Activated CD4-positive, alpha-beta T cell treated with anti-CD3 and anti-CD28 coated beads, Interleukin-2, amount 50 U/mL, for 24 hours (primary cell): ENCODE results near the gene ELL.
A peak's percentile ranks its signal among the peaks of the same experiment; 100 is the strongest.

Source experiments
- DNase-seq, 2 donors: peaks; one replicate each; pipeline ENCODE4 v3.0.0-alpha.2; 2020; ENCODE audit warnings: low read depth in 1 of 2, low spot score in 1 of 2

Gene ELL

GRCh38 chr19:18473003-18473705 lies 48.7 kb downstream of the ELL start:
- no peak for DNase-seq

- no peak for DNase-seq
Measured at GRCh38 chr19:18470787-18471186, 51.1 kb downstream of the ELL start.

GRCh38 chr19:18469069-18469846 lies 52.6 kb downstream of the ELL start:
- DNase-seq, result peak; percentile 40 to 44

- no peak for DNase-seq
Measured at GRCh38 chr19:18468517-18468916, 53.4 kb downstream of the ELL start.

GRCh38 chr19:18467978-18468377 lies 53.9 kb downstream of the ELL start:
- DNase-seq, result no peak

- DNase-seq, result no peak
Measured at GRCh38 chr19:18466354-18466753, 55.5 kb downstream of the ELL start.

- DNase-seq, result no peak
Measured at GRCh38 chr19:18465964-18466339, 55.9 kb downstream of the ELL start.

GRCh38 chr19:18465214-18465963 lies 56.5 kb downstream of the ELL start:
- no peak for DNase-seq

GRCh38 chr19:18464646-18465045 lies 57.2 kb downstream of the ELL start:
- no peak for DNase-seq

- DNase-seq, result no peak
Measured at GRCh38 chr19:18461471-18461870, 60.4 kb downstream of the ELL start.

GRCh38 chr19:18460900-18461299 lies 61.0 kb downstream of the ELL start:
- no peak for DNase-seq

- no peak for DNase-seq
Measured at GRCh38 chr19:18457483-18458331, 64.2 kb downstream of the ELL start.

GRCh38 chr19:18456974-18457373 lies 64.9 kb downstream of the ELL start:
- no peak for DNase-seq

GRCh38 chr19:18456279-18456678 lies 65.6 kb downstream of the ELL start:
- no peak for DNase-seq

GRCh38 chr19:18453269-18454024 lies 68.4 kb downstream of the ELL start:
- no peak for DNase-seq

- DNase-seq, result no peak
Measured at GRCh38 chr19:18452386-18452785, 69.5 kb downstream of the ELL start.

- peak; percentile 84 to 92 for DNase-seq
Measured at GRCh38 chr19:18450931-18451836, 70.7 kb downstream of the ELL start.

- DNase-seq, result no peak
Measured at GRCh38 chr19:18450021-18450930, 71.6 kb downstream of the ELL start.
